Measurements from ENCODE around the gene TMPRSS9.
"Not testable (repeated sequence)": the region's sequence is repeated elsewhere in the genome, so short reads cannot be mapped to it uniquely, and the experiment has no call there.

TMPRSS9 gene

DNA sequence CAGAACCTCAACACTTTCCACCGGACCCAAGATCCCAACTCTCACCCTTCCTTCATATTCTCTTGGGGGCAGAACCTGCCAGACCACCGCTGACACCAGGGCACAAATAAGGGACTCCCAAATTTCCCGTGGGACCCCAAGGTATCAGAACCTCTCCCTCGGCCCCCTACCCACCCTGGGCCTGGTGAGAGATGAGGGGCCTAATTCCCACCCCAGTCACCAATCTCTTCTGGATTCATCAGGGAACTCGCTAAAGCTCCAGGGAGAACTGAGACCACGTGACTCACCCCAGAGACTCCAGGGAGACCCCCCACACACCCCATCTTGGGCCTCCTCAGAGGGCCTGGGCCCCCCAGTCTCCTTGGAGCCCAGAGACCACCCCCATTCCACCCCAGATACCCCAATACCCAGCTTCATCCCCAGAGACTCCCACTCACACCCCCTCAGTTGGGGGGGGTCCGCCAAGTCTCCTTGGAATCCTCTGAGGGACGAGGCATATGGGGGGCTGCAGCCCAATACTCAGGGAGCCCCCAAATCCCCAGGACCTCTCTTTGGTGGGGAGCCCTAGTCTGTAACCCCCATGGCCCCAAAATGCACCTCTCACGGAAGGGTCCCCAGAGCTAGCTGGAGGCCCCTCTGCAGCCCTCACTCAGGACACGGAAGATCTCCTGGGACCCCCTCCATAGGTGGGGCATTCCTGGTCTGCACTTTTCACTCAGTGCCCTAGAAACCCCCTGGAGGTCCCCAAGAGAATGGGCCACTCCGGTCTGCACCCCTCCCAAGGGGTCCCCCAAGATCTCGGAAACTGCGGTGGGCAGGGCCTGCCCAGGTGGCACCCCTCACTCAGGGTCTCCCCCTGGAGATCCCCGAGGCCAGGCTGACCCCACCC, 95.1 kb downstream of the TMPRSS9 start:
- H3K27ac ChIP-seq (ENCODE audit: low read length) = no peak overlapping the region

DNA sequence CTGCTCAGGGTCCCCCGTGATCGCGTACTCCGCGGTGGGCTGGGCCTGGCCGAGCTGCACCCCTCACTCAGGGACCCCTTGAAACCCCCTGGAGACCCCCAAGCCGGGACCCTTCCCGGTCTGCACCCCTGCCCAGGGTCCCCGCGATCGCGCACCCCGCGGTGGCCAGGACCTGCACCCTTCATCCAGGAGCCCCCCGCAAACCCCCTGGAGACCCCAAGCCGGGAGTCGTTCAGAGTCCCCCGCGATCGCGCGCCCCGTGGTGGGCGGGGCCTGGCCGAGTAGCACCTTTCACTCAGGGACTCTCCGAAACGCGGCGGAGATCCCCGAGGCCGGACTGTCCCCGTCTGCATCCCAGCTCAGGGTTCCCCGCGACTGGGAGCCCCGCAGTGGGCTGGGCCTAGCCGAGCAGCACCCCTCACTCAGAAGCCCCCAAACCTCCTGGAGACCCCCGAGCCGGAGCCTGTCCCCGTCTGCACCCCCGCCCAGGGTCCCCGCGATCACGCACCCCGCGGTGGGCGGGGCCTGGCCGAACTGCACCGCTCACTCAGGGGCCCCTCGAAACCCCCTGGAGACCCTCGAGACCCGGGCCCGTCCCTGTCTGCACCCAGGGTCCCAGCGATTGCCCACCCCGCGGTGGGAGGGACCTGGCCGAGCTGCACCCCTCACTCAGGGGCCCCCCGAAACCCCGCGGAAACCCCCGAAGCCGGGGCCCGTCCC, 95.9 kb downstream of the TMPRSS9 start:
- H3K27ac ChIP-seq (ENCODE audit: low read length) = no peak overlapping the region
- H3K4me1 ChIP-seq (ENCODE audit: control insufficient read depth, low read depth, low read length) = no peaks in the 10 kb centered on the region

More for the DNA sequence above, 95.1 kb downstream of the TMPRSS9 start:
- peak overlapping the region; percentile 86 for H3K9ac ChIP-seq (ENCODE audit: low read length)
- H3K27me3 ChIP-seq (ENCODE audit: control insufficient read depth, insufficient read depth, low read length) = no peaks in the 10 kb centered on the region
- no peaks in the 10 kb centered on the region for H3K9me3 ChIP-seq (ENCODE audit: control insufficient read depth, low read depth, low read length)
- peak overlapping the region; percentile 84 for H3K4me3 ChIP-seq (ENCODE audit: low read length)
- H3K4me1 ChIP-seq (ENCODE audit: control insufficient read depth, low read depth, low read length) = no peaks in the 10 kb centered on the region
- H3K36me3 ChIP-seq (ENCODE audit: control insufficient read depth, low read depth, low read length) = peaks cover 2% of the 10 kb centered on the region

DNA sequence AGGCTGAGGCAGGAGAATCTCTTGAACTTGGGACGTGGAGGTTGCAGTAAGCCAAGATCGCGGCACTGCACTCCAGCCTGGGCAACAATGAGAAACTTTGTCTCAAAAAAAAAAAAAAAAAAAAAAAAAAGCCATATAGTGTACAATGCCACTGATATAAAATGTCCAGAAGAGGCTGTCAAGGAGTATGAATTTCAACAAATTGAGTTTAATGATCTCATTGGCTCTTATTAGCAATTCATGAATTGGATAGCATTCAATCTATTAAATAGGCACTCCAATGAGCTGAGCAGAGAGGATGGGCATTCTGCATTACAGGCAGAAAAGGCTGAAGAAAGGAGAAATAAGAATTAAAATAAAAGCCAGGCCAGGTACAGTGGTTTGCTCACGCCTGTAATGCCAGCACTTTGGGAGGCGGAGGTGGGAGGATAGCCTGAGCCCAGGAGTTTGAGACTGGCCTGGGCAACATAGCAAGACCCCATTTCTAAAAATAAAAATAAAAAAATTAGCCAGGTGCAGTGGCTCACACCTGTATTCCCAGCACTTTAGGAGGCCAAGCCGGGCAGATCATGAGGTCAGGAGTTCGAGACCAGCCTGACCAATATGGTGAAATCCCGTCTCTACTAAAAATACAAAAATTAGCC, 97.5 kb downstream of the TMPRSS9 start:
- Histone ChIP-seq H3K27ac (ENCODE audit: low read length) (no peak overlapping the region), H3K27me3 (ENCODE audit: control insufficient read depth, insufficient read depth, low read length) (no peaks in the 10 kb centered on the region), H3K36me3 (ENCODE audit: control insufficient read depth, low read depth, low read length) (no peaks in the 10 kb centered on the region), H3K4me1 (ENCODE audit: control insufficient read depth, low read depth, low read length) (no peaks in the 10 kb centered on the region), H3K4me3 (ENCODE audit: low read length) (peak overlapping the region; percentile 36), H3K9ac (ENCODE audit: low read length) (no peak overlapping the region), H3K9me3 (ENCODE audit: control insufficient read depth, low read depth, low read length) (no peaks in the 10 kb centered on the region)

More for the DNA sequence above, 95.9 kb downstream of the TMPRSS9 start:
- Histone ChIP-seq H3K9me3 (ENCODE audit: control insufficient read depth, low read depth, low read length) (no peaks in the 10 kb centered on the region), H3K36me3 (ENCODE audit: control insufficient read depth, low read depth, low read length) (peaks cover 2% of the 10 kb centered on the region), H3K9ac (ENCODE audit: low read length) (peak overlapping the region; percentile 86), H3K4me3 (ENCODE audit: low read length) (peak overlapping the region; percentile 84), H3K27me3 (ENCODE audit: control insufficient read depth, insufficient read depth, low read length) (no peaks in the 10 kb centered on the region)

DNA sequence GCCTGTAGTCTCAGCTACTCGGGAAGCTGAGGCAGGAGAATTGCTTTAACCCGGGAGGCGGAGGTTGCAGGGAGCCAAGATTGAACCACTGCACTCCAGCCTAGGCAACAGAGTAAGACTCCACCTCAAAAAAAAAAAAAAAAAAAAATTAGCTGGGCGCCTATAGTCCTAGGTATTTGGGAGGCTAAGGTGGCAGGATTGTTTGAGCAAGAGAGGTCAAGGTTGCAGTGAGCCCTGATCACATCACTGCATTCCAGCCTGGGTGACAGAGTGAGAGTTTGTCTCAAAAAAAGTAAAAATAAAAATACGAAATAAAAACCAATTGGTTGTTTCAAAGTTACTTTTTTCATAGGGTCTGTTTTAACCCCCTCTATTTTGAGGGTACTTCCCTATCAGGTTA, 98.0 kb downstream of the TMPRSS9 start:
- Histone ChIP-seq H3K4me1 (ENCODE audit: control insufficient read depth, low read depth, low read length) (no peaks in the 10 kb centered on the region), H3K27me3 (ENCODE audit: control insufficient read depth, insufficient read depth, low read length) (no peaks in the 10 kb centered on the region), H3K4me3 (ENCODE audit: low read length) (no peak overlapping the region), H3K36me3 (ENCODE audit: control insufficient read depth, low read depth, low read length) (no peaks in the 10 kb centered on the region), H3K27ac (ENCODE audit: low read length) (no peak overlapping the region), H3K9ac (ENCODE audit: low read length) (no peak overlapping the region), H3K9me3 (ENCODE audit: control insufficient read depth, low read depth, low read length) (no peaks in the 10 kb centered on the region)

DNA sequence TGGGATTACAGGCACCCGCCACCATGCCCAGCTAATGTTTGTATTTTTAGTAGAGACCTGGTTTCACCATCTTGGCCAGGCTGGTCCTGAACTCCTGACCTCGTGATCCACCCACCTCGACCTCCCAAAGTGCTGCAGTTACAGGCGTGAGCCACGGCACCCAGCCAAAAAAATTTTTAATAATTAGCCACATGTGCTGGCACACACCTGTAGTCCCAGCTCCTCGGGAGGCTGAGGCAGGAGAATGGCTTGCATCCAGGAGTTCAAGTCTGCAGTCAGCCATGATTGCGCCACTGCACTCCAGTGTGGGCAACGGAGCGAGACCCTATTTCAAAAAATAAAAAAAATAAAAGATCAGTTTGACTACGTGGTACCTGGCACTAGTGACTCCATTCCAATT, 98.7 kb downstream of the TMPRSS9 start:
- H3K4me1 ChIP-seq (ENCODE audit: control insufficient read depth, low read depth, low read length); H3K4me3 ChIP-seq (ENCODE audit: low read length); H3K9me3 ChIP-seq (ENCODE audit: control insufficient read depth, low read depth, low read length); H3K36me3 ChIP-seq (ENCODE audit: control insufficient read depth, low read depth, low read length); H3K9ac ChIP-seq (ENCODE audit: low read length); H3K27me3 ChIP-seq (ENCODE audit: control insufficient read depth, insufficient read depth, low read length); H3K27ac ChIP-seq (ENCODE audit: low read length): not testable (repeated sequence)

DNA sequence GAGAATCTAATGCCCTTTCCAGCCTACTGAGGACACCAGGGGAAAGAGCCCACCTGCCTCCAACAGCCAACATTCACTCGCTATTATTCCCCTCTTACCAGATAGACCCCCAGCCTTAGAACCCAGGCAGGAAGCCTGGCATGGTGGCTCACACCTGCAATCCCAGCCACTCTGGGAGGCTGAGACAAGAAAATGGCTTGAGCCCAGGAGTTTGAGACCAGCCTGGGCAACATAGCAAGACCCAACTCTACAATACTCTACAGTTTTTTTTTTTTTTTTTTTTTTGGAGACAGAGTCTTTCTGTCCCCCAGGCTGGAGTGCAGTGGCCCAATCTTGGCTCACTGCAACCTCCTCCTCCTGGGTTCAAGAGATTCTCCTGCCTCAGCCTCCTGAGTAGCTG, 100.2 kb downstream of the TMPRSS9 start:
- no peaks in the 10 kb centered on the region for H3K27me3 ChIP-seq (ENCODE audit: control insufficient read depth, insufficient read depth, low read length)
- H3K4me3 ChIP-seq (ENCODE audit: low read length) = no peak overlapping the region
- no peaks in the 10 kb centered on the region for H3K4me1 ChIP-seq (ENCODE audit: control insufficient read depth, low read depth, low read length)
- H3K36me3 ChIP-seq (ENCODE audit: control insufficient read depth, low read depth, low read length) = no peaks in the 10 kb centered on the region
- no peaks in the 10 kb centered on the region for H3K9me3 ChIP-seq (ENCODE audit: control insufficient read depth, low read depth, low read length)
- no peak overlapping the region for H3K27ac ChIP-seq (ENCODE audit: low read length)
- H3K9ac ChIP-seq (ENCODE audit: low read length) = no peak overlapping the region

DNA sequence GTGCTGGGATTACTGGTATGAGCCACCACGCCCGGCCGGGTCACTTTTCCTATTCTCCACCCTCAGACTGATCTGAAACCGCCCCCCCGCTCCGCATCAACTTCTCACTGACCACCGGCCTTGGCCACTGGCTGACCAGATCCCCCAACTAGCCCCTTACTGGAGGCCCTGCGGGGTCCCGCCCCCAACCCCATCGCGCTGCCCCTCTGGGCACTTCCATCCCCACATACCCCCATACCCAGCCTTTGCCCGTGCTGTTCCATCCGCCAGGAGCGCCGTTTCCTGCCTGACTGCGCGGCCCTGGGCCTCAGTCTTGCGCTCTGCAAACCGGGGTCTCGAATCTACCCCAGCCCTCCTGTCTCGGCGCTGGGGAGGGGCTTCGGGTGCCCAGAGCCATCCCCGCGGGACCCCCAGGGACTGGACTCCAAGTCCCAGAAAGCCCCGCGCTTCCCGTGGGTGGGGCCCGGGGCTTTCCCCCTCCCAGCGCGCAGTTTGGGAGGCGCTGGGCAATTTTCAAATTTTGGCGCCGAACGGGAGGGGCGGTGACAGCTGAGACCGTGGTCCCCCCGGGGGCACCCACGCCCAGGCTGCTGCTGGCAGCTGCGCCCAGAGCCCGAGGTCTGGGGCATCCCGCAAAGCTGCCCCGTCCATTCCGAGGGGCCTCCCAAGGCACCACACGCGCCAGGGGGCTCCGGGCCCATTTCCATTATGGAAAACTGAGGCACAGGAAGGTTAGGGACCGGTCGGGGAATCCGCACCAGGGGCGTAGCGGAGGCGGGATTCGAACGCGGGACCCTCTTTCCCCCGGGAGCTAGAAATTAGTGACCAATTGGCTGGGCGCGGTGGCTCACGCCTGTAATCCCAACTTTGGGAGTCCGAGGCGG, 101.9 kb downstream of the TMPRSS9 start:
- Histone ChIP-seq H3K9me3 (ENCODE audit: control insufficient read depth, low read depth, low read length) (no peaks in the 10 kb centered on the region), H3K4me3 (ENCODE audit: low read length) (peak overlapping the region; percentile 70), H3K27ac (ENCODE audit: low read length) (no peak overlapping the region), H3K36me3 (ENCODE audit: control insufficient read depth, low read depth, low read length) (no peaks in the 10 kb centered on the region), H3K4me1 (ENCODE audit: control insufficient read depth, low read depth, low read length) (no peaks in the 10 kb centered on the region), H3K27me3 (ENCODE audit: control insufficient read depth, insufficient read depth, low read length) (no peaks in the 10 kb centered on the region), H3K9ac (ENCODE audit: low read length) (peak overlapping the region; percentile 60)

DNA sequence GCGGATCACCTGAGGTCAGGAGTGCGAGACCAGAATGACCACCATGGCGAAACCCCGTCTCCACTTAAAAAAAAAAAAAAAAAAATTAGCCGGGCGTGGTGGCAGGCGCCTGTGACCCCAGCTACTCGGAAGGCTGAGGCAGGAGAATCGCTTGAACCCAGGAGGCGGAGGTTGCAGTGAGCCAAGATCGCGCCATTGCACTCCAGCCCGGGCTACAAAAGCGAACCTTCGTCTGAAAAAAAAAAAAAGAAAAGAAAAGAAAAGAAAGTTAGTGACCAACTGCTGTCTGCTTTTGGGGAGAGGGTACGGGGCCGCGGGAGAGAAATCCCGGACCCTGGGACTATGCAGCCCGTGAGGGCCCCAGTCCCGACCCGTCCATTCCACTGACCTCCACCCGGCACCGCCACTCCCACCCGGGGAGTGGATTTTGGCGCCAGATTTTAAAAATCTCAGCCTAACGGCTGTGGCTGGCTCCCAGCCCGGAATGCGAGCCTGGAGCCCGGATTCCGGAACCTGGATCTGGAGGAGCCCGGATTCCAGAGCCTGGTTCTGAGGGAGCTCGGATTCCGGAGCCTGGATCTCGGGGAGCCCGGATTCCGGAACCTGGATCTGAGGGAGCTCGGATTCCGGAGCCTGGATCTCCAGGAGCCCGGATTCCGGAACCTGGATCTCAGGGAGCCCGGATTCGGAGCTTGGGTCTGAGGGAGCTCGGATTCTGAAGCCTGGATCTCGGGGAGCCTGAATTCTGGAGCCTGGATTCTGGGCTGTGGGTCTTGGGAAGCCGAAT, 102.8 kb downstream of the TMPRSS9 start:
- Histone ChIP-seq H3K27me3 (ENCODE audit: control insufficient read depth, insufficient read depth, low read length) (no peaks in the 10 kb centered on the region), H3K27ac (ENCODE audit: low read length) (peak overlapping the region; percentile 9)

DNA sequence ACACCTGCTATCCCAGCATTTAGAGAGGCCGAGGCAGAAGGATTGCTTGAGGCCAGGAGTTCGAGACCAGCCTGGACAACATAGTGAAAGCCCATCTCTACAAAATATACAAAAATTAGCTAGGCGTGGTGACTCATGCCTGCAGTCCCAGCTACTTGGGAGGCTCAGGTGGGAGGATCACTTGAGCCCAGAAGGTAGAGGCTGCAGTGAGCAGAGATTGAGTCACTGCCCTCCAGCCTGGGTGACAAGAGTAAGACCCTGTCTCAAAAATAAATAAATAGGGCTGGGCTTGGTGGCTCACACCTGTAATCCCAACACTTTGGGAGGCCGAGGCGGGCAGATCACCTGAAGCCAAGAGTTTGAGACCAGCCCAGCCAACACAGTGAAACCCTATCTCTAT, 103.6 kb downstream of the TMPRSS9 start:
- H3K9ac ChIP-seq (ENCODE audit: low read length); H3K4me1 ChIP-seq (ENCODE audit: control insufficient read depth, low read depth, low read length); H3K4me3 ChIP-seq (ENCODE audit: low read length): not testable (repeated sequence)

More for the DNA sequence above, 102.8 kb downstream of the TMPRSS9 start:
- Histone ChIP-seq H3K9ac (ENCODE audit: low read length) (peak overlapping the region; percentile 60), H3K9me3 (ENCODE audit: control insufficient read depth, low read depth, low read length) (no peaks in the 10 kb centered on the region), H3K4me3 (ENCODE audit: low read length) (peak overlapping the region; percentile 70), H3K36me3 (ENCODE audit: control insufficient read depth, low read depth, low read length) (no peaks in the 10 kb centered on the region), H3K4me1 (ENCODE audit: control insufficient read depth, low read depth, low read length) (no peaks in the 10 kb centered on the region)

DNA sequence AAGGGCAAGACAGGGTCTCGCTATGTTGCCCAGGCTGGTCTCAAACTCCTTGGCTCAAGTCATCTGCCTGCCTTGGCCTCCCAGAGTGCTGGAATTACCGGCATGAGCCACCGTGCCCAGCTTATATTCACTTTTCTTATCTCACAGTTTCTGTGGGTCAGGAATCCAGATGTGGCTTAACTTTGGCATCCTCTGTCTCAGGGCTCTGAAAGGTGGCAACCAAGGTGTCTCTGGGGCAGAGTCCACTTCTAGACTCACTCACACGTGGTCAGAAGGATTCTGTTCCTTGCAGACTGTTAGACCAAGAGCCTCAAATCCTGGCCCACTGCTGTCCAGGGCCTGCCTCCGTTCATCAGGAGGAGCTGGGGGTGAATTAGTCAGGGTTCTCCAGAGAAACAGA, 104.3 kb downstream of the TMPRSS9 start:
- Histone ChIP-seq H3K9ac (ENCODE audit: low read length) (no peak overlapping the region), H3K27ac (ENCODE audit: low read length) (no peak overlapping the region), H3K9me3 (ENCODE audit: control insufficient read depth, low read depth, low read length) (no peaks in the 10 kb centered on the region), H3K27me3 (ENCODE audit: control insufficient read depth, insufficient read depth, low read length) (no peaks in the 10 kb centered on the region), H3K4me3 (ENCODE audit: low read length) (no peak overlapping the region), H3K36me3 (ENCODE audit: control insufficient read depth, low read depth, low read length) (no peaks in the 10 kb centered on the region), H3K4me1 (ENCODE audit: control insufficient read depth, low read depth, low read length) (no peaks in the 10 kb centered on the region)

More for the DNA sequence above, 103.6 kb downstream of the TMPRSS9 start:
- not testable (repeated sequence) for H3K36me3 ChIP-seq (ENCODE audit: control insufficient read depth, low read depth, low read length); H3K27ac ChIP-seq (ENCODE audit: low read length); H3K9me3 ChIP-seq (ENCODE audit: control insufficient read depth, low read depth, low read length); H3K27me3 ChIP-seq (ENCODE audit: control insufficient read depth, insufficient read depth, low read length)

Measured in iPS-18a (cell line).